Lower leg skin (tissue), 4 donors: ENCODE data around the gene SPSB4. TPM values are rescaled to one million over a fixed set of nuclear protein-coding genes. Genes with fewer than 3 reads are reported as not detected.

ENCODE experiments used
- DNase-seq, 2 donors: peaks; one replicate each; pipeline ENCODE4 v3.0.0-alpha.2; 2019; ENCODE audit warnings: low spot score in 2 of 2
- H3K4me3 ChIP-seq: fragments of 200-600 bp; sonication (generic); 2 replicates; pipeline ENCODE4 v1.5.1; 2017; ENCODE audit warnings: mild to moderate bottlenecking, low read depth; ENCODE audit not compliant: poor library complexity, severe bottlenecking
- POLR2A ChIP-seq, 2 donors: fragments of 450-650 bp; IDR thresholded peaks; one replicate each; pipeline ENCODE4 v1.6.1; 2016 to 2017; ENCODE audit warnings: antibody characterized with exemption in 2 of 2, mild to moderate bottlenecking in 1 of 2, moderate library complexity in 1 of 2
- WGBS, 2 donors: methylation state at CpG; one replicate each; pipeline ENCODE4 v1.1.5; 2018; 5-methylcytosine and 5-hydroxymethylcytosine counted together
- intact Hi-C: fragments of 100-400 bp; cut with DNase I; formaldehyde crosslinking; loops from one replicate; pipeline ENCODE4 v1.15.0; 2023; ENCODE audit warnings: low total_unique reads
- total RNA-seq, 4 donors: library from RNA; depleted of rRNA; stranded (reverse); fragments of >200 nt; gene quantifications; one replicate each; pipeline ENCODE4 v1.1.0, GENCODE V29; 2016
- TF ChIP-seq, protein P1 (sequence below), 3 donors: fragments of 450-650 bp; IDR thresholded peaks; one replicate each; pipeline ENCODE4 v1.5.1; 2016; ENCODE audit warnings: antibody characterized with exemption in 3 of 3, mild to moderate bottlenecking in 3 of 3, moderate library complexity in 2 of 3

SPSB4 gene
- total RNA-seq, 4 donors from 2014 or later: 0.10 TPM; not detected in 3

DNA sequence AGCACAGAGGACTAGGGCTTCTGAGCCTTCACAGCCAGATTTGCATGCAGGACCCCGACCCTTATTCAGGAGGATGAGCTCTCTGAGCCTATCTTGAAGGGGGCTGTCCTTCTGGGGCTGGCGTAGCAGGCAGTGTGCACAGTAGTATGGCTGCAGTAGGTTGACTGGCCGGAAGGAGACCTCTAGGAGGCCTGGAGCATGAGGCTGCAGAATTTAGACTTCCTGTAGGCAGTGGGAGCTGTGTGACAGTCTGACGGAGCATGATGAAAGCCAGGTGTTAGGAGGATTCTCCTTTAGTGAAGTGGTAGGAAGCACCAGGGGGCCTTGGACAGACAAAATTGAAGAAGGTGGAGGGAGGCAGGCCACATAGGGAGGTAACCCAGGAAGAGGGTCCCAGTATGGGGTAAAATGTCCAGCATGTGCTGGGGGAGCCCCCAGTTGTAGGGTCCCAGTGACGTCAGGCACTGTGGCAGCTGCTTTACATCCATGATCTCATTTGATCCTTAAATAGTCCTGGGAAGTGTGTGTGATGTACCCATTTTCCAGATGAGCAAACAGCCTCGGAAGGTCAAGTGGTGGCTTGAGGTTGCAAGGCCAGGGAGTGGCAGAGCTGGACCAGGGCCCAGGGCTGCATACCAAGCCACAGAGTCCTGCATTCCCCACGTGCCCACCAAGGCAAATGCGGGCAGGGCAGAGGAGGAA, 36.1 kb downstream of the SPSB4 start:
- TF ChIP-seq, protein P1, sequence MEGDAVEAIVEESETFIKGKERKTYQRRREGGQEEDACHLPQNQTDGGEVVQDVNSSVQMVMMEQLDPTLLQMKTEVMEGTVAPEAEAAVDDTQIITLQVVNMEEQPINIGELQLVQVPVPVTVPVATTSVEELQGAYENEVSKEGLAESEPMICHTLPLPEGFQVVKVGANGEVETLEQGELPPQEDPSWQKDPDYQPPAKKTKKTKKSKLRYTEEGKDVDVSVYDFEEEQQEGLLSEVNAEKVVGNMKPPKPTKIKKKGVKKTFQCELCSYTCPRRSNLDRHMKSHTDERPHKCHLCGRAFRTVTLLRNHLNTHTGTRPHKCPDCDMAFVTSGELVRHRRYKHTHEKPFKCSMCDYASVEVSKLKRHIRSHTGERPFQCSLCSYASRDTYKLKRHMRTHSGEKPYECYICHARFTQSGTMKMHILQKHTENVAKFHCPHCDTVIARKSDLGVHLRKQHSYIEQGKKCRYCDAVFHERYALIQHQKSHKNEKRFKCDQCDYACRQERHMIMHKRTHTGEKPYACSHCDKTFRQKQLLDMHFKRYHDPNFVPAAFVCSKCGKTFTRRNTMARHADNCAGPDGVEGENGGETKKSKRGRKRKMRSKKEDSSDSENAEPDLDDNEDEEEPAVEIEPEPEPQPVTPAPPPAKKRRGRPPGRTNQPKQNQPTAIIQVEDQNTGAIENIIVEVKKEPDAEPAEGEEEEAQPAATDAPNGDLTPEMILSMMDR (IDR thresholded peaks at IDR 0.05): no peak
- no peak for TF ChIP-seq POLR2A (IDR thresholded peaks at IDR 0.05)
- 75 to 82% methylated on average over 8 of the region's 8 CpGs for WGBS, 2 donors
- no peak for DNase-seq
- intact Hi-C loops: no loop called here
- H3K4me3 ChIP-seq: no peak overlapping the region

DNA sequence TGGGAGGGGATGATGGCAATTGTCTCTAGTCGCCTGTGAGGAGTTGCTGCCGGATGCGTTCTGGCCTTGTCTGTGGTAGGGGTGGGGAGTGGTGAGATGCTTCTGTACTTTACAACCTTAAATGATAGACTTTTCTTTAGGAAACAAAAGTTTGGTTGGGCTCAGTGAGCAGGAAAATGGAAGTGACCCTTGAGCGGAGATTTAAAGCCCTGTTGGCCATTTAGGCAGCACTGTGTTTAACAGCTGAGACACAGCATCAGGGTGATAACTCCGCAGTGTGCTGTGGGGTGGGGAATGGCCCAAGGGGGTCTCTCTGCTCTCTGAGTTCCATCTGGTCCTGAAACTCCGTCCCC, 36.6 kb downstream of the SPSB4 start:
- no peak overlapping the region for H3K4me3 ChIP-seq
- no peak for DNase-seq
- 73 to 78% methylated on average over 6 of the region's 6 CpGs for WGBS, 2 donors
- intact Hi-C loops: no loop called here
- TF ChIP-seq, protein P1 (IDR thresholded peaks at IDR 0.05): no peak
- TF ChIP-seq POLR2A (IDR thresholded peaks at IDR 0.05): no peak

- TF ChIP-seq, protein P1 (IDR thresholded peaks at IDR 0.05): no peak
- TF ChIP-seq POLR2A (IDR thresholded peaks at IDR 0.05): no peak
- no peak for DNase-seq
- WGBS, 2 donors: 70 to 82% methylated on average over 3 of the region's 3 CpGs
- H3K4me3 ChIP-seq: no peak overlapping the region
- intact Hi-C loops: no loop called here
Measured at GRCh38 chr3:141089339-141090152, 38.4 kb downstream of the SPSB4 start.

- intact Hi-C loops: no loop called here
- WGBS, 2 donors: 40 to 57% methylated on average over 4 of the region's 4 CpGs
- no peak for TF ChIP-seq POLR2A (IDR thresholded peaks at IDR 0.05)
- TF ChIP-seq, protein P1 (IDR thresholded peaks at IDR 0.05): no peak
- no peak overlapping the region for H3K4me3 ChIP-seq
- DNase-seq: no peak
Measured at GRCh38 chr3:141091426-141091825, 40.3 kb downstream of the SPSB4 start.

- 78 to 81% methylated on average over 6 of the region's 6 CpGs for WGBS, 2 donors
- H3K4me3 ChIP-seq: no peak overlapping the region
- no peak for DNase-seq
- TF ChIP-seq, protein P1 (IDR thresholded peaks at IDR 0.05): no peak
- TF ChIP-seq POLR2A (IDR thresholded peaks at IDR 0.05): no peak
- intact Hi-C loops: no loop called here
Measured at GRCh38 chr3:141092663-141093062, 41.5 kb downstream of the SPSB4 start.
